ENCODE data around the gene MATR3.

The MATR3 gene

DNA sequence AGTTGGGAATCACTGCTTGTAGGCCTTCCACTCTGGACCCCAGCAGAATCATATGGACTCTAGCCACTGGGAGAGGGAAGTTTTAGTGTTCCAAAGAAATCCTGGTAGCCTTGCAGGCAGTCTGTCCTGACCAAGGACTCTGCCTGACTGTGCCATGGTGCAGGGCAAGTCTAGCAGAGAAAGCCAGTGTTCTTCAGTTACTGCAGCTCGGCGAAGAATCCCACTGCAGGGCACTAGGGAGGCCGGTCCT is 20.3 kb upstream of the MATR3 start:
- DNase-seq = no peak

DNA sequence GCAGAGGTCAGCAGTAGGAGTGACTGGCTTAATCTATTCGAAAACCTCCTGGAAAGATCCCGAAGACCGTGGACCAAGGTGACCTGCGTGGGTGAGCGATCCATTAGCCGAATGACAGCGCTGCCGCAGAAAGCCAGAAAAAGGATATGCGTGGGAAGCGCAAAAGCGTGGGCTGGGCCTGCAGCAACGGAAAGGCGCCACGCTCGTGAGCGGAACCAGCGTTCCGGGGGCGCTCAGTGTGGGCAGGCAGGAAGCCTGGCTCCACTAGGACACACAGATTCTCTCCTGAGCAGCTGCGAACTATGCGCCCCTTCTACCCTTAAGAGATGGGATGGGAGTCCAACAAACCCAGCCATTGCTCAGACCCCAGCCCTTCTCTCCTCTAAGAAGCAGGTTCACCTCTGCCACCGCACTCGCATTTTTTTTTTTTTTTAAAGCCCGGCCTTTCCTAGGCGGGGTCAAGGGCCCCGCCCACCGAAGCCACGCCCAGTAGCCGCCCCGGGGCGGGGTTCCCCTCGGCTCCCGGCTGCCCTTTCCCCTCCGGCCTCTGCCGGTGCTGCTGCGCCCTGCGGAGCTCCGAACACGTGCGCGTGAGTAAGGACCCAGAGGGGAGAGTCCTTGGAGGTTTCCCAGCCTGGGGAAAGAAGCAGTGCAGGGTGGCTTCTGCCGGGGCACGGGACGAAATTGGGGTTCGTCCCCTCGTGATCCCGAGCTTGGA is 19.8 kb upstream of the MATR3 start:
- peak; percentile 78 for DNase-seq

DNA sequence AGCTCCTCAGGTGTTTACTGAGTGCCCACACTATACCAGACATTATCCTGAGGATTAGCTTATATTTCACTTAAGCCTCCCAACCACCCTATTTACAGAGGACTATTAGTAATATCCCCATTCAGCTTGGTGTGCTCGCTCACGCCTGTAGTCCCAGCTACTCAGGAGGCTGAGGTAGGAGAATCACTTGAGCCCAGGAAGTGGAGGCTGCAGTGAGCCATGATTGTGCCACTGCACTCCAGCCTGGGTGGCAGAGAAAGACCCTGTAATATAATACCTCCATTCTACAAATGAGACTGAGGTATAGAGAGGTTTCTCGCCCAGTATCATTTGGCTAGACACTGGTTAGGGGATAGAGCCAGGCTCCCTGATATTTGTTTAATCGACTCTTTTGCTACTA is 18.0 kb upstream of the MATR3 start:
- DNase-seq = no peak

DNA sequence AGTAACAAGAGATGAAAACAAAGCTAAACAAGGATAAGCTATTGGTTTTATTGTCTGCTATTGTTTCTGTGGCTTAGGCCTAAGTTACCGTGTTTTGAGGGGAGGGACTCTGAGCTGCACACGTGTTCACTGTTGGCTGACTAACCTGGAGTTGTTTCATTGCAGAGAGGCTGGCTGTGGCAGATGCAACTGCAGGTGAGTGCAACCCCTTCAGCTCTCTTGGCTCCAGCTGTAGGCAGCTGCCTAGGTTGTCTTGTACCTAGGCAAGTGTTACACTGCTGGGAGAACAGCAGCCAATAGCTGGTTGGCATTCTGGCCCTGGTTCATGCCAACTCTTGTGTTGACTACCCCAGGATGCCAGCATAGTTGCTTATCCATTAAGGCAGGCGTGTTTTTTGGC is 17.6 kb upstream of the MATR3 start:
- no peak for DNase-seq

DNA sequence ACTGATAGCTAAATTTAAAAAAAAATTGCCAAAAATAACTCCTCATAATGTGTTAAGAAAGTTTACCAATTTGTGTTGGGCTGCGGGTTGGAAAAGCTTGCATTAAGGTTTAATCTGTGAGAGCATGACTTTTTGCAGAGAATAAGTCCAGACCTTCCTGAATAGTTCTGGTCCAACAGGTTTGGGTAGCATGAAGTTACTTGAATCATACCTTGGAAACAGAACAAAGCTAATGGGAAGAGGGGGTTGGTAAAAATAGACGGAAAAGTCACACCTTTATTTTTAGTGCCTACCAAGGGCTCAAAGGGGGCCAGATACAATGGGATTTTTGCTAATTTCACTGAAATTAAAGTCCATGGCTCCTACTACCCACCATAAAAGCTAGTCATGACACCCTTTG is 17.1 kb upstream of the MATR3 start:
- no peak for DNase-seq

DNA sequence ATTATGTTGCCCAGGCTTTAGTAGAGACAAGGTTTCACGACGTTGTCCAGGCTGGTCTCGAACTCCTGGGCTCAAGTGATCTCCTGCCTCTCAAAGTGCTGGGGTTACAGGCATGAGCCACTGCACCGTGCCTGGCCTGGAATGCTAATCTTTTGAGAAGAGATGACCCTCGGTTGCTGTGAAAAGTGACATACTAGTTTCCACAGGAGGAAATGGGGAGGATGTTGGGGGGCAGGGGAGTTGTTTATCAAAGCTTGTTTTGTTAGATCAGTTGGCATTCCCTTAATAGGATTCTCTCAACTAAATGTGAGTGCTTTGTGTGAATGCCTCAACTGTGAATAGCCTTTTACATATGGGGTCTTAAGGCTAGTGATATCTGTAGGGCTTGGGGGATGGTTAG is 16.4 kb upstream of the MATR3 start:
- no peak for DNase-seq

DNA sequence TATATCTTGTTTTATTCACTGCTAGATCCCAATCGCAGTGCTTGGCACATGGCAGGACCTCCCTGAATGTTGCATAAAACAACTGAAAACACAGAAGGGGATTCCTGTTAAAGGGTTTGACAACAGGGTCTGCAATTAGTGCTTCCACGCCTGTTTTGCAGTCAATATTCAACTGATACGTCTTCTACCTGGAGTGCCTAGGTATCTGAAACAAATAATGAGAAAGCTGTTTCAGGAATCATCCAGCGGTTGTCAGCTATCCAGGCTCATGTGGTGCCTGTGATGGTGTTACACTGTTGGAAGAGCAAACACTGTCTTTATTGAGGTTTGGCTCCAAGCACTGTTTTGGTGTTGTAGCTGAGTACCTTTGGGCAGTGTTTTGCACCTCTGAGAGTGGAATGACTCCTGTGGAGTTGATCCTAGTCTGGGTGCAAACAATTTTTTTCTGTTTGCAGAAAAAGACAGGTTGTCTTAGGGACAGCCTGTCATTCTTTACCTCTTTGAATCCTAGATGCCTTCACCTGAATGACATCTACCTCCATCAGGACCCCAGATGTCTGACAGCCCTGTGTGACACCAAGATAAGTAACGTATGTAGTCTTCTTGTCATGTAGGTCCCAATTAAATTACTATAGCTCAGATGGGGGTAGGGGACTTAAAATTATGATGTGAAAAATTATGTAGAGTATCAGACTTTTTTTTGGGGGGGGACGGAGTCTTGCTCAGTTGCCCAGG is 14.8 kb upstream of the MATR3 start:
- no peak for DNase-seq

DNA sequence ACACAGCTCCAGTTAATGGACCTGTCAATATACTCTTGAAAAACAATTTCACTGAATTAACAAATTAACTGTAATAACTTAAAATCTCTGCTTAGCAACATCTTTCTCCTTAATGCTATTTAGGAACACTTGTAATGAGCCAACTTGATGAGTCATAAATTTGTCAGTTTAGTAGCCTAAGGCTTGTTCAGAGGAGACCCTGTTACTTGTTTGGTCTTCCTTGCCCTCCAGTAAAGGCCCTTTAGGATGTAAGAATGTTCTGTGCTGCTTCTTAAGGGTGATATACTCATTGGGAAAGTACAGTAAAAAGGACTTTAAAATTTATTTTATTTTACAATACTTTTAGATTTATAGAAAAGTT is 11.4 kb upstream of the MATR3 start:
- no peak for DNase-seq

DNA sequence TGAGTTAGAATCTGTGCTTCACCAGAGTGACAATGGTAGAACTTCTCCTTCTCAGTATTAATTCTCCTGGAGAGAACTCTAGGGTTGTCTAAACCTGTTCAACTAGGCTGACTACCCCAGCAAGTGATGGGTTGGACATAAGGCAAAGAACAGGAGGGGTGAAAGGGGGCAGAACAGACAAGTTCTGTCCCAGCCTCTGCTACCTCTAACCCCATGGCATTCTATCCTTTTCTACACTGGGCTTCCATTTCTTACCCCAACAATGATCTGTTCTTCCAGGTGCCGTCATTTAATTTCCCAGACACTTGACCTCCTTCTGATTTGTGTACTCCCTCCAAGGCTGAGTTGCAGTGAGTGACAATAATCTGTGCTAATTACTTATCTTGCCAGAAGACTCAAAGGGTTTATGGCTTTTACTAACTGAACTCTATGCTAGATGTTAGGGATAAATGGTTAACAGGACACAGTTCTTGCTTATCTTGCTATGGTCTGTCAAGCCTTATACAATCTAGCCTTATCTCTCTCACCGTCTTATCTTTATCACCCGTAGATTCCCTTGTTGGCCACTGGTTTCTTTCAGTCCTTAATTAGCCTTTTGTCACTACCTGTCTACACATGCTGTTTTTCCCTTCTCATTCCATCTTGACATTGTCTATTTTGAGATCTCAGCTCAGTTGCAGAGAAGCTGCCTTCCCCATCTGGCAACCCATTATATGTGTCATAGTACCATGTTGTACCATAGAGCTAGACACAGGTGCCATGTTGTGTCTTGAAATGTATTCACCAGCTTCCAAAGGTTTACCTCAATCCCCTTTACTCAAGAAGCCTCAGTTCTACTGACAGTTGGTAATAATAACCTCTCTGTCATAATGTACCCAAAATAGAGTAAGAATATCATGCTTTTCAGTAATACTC is 10.0 kb upstream of the MATR3 start:
- DNase-seq = no peak

DNA sequence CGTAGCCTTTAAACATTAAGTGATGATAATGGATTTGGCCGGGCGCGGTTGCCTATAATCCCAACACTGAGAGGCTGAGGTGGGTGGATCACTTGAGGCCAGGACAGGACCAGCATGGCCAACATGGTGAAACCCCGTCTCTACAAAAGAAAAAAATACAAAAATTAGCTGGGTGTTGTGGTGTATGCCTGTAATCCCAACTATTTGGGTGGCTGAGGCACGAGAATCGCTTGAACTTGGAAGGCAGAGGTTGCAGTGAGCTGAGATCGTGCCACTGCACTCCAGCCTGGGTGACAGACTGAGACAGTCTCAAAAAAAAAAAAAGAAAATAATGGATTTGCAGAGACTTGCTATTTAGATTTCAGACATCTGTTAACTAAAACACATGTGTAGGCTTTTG is 9.2 kb upstream of the MATR3 start:
- no peak for DNase-seq

DNA sequence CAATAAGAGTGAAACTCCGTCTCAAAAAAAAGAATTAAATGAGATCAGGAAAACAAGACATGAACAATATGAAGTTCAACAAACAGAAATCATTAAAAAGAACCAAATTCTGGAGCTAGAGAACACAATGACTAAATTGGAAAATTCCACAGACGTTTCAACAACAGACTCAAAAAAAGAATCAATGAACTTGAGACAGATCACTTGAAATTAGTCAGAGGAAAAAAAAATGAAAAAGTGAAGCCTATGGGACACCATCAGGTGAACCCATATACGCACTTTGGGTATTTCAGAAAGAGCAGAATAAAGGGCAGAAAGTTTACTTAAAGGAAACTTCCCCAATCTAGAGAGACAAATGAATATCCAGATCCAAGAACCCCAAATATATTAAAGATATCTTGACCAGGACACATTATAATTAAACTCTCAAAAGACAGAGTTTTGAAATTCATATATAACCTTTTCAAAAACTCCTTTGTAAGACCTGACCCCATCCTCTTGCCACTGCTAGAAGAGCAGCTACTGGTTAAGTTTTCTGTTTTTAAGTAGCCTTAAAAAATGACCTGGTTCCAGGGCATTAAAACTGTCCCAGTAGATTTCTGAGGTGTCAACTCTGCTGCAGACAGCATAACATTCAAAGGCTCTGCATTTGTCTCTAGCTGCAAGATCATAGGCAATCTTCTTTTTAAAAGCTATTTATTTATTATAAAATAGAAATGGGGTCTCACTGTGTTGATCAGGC is 7.7 kb upstream of the MATR3 start:
- no peak for DNase-seq

DNA sequence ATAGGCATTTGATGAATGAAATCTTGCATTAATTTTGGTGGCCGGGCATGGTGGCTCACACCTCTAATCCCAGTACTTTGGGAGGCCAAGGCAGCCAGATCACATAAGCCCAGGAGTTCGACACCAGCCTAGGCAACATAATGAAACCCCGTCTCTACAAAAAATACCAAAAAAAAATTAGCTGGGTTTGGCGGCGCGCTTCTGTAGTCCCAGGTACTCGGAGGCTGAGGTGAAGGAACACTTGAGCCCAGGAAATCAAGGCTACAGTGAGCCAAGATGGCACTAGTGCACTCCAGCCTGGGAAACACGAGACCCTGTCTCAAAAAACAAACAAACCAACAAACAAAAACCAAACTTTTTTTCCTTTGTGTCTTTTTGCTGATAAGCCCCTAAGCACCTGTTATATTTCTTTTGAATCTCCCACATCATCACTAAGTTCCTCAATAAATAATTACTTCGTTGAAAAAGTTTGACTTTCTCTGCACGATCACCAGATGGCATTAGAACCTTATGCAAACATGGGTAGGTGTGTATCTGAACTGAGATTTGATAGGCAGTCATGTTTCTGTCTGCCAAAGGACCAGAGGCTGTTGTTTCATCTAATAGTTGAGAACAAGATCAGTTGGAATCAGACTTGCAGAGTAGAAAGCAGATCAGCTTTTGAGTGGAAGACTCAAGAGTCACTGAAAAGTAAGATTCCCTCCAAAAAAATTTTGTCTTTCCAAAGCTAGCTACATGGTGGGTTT is 5.5 kb upstream of the MATR3 start:
- DNase-seq = no peak

DNA sequence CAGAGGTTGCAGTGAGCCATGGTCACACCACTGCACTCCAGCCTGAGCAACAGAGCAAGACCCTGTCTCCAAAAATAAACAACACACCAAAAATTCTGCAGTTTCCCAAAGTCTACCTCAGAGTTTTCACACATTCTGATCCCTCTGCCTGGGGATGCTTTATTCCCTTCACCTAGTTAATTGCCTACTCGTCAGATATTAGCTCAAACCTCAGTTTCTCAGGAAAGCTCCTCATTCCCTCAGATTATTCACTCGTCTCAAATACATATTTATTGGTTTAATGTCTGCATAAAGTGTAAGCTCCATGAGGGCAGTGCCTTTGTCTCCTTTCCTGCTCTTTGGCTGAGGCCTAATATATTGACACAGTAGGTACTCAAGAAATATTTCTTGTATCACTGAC is 2.5 kb upstream of the MATR3 start:
- no peak for DNase-seq

DNA sequence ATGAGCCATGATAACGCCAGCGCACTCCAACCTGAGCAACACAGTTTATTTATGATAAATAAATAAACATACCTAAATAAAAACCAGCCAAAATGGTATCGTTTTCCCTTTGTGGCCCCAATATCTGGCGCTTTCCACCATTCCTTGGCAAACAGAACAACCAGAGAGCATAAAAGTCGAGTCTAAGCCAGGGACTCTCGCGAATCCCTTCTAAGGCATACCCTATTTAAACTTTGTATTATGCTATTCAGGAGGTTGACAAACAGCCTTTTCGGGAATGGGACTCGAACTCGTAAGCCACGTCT is 386 bp upstream of the MATR3 start:
- no peak for DNase-seq

DNA sequence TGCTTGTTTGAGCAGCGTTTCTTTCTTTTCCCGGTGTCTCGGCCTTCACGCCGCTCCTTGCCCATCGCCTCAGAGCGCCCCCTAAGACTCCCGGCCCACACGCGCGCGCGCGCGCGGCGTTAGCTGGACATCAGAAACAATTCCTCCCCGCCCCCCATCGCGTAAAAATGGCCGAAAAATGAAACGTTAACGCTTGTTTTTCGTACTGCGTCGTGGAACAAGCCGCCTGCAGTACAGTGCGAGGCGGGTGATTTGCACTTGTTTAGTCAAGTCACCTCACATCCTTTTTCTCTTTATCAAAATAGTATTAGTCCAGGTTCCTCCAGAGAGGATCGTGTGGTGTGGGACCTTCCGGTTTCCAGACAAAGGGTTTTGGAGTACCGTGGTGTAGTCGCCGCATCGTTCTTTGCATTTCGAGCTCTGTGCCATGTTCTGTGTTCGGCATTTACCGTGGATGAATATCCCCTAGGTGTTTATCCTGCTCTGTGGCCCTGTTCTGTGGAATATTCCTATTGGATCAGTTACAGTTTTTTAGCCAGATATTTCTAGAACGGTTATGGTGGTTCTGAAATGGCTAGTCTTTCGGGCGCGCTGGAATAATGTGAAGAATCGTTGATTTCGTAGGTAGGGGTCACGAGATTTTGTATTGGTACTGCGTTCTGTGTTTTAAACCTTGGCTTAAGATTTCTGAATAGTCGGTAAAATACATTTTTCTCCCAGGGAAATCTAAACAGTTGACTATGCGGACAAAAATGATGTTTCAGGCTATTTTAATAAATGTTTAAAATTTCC is 1.0 kb downstream of the MATR3 start:
- DNase-seq = peak; percentile 41

DNA sequence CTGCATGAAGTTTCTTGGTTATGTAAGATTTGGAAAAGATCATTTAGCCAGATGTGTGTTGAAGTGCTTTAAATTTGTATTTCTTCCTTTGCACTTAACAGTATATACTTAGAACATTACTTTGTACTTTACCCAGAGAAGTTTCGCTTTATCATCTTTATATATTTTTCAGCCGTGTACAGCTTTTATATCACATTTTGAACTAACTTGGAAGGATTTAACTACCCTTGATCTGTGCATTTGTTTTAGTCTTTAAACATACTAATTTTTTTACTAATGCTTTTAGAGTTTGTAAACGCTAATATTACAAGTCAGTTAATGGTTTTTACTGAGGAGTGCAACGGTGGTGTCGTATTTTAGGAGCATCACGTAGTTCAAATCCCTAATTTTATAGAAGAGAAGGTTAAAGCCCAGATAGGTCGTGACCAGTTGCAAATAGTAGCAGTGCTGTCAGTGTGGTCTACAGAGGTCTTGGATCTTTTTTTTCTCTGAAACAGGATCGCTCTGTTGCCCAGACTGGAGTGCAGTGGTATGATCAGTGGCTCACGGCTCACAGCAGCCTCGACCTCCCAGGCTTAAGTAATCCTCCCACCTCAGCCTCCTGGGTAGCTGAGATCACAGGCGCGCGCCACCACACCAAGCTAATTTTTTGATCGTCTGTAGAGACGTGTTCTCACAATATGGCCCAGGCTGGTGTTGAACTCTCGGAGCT is 2.0 kb downstream of the MATR3 start:
- no peak for DNase-seq

DNA sequence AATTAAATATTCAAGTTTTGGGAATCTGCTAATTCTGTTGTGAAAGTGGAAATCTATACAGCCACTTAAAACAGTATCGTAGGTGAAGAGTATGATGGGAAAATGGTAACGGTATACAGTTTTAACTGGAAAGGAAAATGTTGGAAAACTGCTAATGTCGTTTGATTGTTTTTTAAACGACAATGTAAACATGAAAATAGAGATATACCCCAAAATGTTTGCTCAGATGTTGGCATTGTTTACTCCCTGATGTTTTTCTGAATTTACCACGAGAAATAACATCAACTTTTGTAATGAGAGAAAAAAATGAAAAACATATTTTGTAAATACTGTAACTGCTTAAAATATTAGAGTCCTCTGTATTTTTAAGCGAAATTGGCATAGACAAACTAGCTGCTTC is 2.7 kb downstream of the MATR3 start:
- DNase-seq = no peak

DNA sequence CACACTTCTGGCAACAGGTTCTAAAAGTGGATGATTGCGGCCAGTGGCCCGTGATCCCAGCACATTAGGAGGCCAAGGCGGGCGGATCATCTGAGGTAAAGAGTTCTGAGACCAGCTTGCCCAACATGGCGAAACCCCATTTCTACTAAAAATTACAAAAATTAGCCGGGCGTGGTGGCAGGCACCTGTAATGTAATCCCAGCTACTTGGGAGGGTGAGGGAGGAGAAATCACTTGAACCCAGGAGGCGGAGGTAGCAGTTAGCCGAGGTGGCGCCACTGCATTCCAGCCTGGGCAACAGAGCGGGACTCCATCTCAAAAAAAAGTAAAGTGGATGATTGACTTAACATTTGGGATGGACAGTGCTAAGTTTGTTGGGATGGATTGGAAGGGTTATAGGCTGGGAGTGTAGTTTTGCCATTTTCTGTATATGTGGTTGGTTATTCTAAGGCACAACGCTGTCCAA is 3.4 kb downstream of the MATR3 start:
- no peak for DNase-seq

DNA sequence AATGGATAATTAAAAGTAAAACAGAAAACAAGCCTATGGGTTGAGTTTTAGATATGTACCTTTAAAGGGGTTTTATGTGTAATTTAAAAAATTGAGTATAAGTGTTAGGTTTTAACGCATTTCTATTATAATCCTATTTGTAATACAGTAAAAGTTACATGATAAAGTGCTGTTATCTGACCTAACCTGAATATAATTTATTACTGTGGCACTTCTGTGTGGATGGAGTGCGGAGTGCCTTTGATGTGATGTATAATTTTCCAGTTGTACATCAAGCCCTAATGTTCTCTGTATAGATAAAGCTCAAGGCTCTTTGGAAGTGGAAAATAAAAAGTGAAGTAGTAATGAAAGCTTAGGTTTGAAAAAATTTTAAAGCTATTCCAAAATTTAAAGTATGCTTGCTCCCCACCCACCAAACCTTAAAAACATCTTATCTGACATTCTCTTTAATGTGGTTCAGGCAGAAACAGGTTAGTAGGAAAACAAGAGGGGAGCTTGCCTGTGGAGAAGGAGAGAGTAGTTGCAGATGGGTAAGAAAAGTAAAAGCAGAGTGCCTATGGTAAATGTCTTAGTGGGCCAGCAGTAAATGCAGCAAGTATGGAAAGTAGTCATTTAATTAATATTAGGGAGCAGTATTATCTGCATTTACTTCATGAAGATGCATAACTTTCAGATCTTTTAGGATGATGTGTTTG is 4.0 kb downstream of the MATR3 start:
- DNase-seq = no peak

DNA sequence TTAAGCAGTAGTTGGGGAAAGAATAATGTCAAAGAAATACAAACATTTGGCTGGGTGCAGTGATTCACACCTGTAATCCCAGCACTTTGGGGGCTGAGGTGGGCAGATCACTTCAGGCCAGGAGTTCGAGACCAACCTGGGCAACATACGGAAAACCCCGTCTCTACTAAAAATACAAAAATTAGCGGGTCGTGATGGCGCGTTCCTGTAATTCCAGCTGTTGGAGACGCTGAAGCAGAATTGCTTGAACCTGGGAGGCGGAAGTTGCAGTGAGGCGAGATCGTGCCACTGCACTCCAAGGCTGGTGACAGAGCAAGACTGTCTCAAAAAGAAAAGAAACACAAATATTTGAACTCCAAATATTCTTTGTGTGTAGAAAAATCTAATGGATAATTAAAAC is 4.7 kb downstream of the MATR3 start:
- no peak for DNase-seq

DNA sequence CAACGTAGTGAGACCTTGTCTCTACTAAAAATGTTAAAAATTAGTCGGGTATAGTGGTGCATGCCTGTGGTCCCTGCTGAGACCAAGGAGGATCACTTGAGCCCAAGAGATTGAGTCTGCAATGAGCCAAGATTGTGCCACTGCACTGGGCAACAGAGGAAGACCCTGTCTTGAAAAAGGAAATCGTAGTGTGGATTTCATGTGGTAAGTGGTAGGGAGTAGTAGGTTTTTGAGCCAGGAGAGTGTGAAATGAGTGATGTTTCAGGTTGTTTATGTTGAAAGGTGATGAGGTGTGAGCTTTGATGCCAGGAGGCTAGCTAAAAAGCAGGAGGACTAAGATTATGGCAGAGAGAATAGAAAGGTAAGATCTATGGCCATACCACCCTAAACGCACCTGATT is 5.9 kb downstream of the MATR3 start:
- no peak for DNase-seq

Measured in effector CD8-positive, alpha-beta T cell (primary cell).